HEK293 (cell line): ENCODE results near the gene NOX5.
A peak's percentile ranks its signal among the peaks of the same experiment; 100 is the strongest.
"Not testable (repeated sequence)": the region's sequence is repeated elsewhere in the genome, so short reads cannot be mapped to it uniquely, and the experiment has no call there.

Experiments used
- CTCF ChIA-PET: fragments of 350-600 bp; formaldehyde crosslinking; extraction: SDS; loops from one replicate; lab custom pipeline; 2021; ENCODE audit warnings: antibody characterized with exemption; lab: Yijun Ruan, JAX
- POLR2A ChIA-PET: fragments of 300-600 bp; formaldehyde crosslinking; extraction: SDS; loops from one replicate; lab custom pipeline; 2020; ENCODE audit warnings: antibody characterized with exemption, inconsistent platforms; lab: Yijun Ruan, JAX
- H3K27ac ChIP-seq: fragments of 200-500 bp; sonication (Bioruptor generic); 2 replicates; pipeline ENCODE4 v1.5.1; 2014; ENCODE audit warnings: low read depth, low read length, control low read depth, inconsistent platforms; ENCODE audit errors: extremely low read depth
- H3K36me3 ChIP-seq, 2 experiments: fragments of 200-500 bp in 1 of 2; sonication (Bioruptor generic) in 1 of 2; 1 replicate in 1 of 2; 2 replicates in 1 of 2; pipeline ENCODE4 v1.5.1; 2014 to 2017; ENCODE audit warnings: inconsistent platforms in 2 of 2, low read length in 2 of 2; ENCODE audit not compliant: control insufficient read depth in 2 of 2, insufficient read depth in 1 of 2
- H3K4me1 ChIP-seq: fragments of 200-500 bp; sonication (Bioruptor generic); 2 replicates; pipeline ENCODE4 v1.5.1; 2014; ENCODE audit warnings: mild to moderate bottlenecking, low read length, inconsistent platforms; ENCODE audit not compliant: control insufficient read depth, insufficient read depth
- H3K4me3 ChIP-seq: 2 replicates; pipeline ENCODE4 v1.5.1; 2011; ENCODE audit warnings: low read depth, mild to moderate bottlenecking, control low read depth, low read length, moderate library complexity
- H3K9me3 ChIP-seq: fragments of 200-500 bp; sonication (Bioruptor generic); 2 replicates; pipeline ENCODE4 v1.5.1; 2014; ENCODE audit warnings: low read depth, low read length, inconsistent platforms; ENCODE audit not compliant: control insufficient read depth, insufficient read depth
- CTCF ChIP-seq: fragments of 450-650 bp; formaldehyde crosslinking; IDR thresholded peaks from 2 replicates; pipeline ENCODE4 v1.5.1; 2016; ENCODE audit warnings: missing biosample characterization, missing genetic modification characterization
- GLIS2 ChIP-seq: fragments of 450-650 bp; formaldehyde crosslinking; IDR thresholded peaks from 2 replicates; pipeline ENCODE4 v1.5.1; 2016; ENCODE audit warnings: missing biosample characterization, missing genetic modification characterization
- PATZ1 ChIP-seq: fragments of 450-650 bp; formaldehyde crosslinking; IDR thresholded peaks from 2 replicates; pipeline ENCODE4 v1.5.1; 2016; ENCODE audit warnings: missing biosample characterization, missing genetic modification characterization
- REPIN1 ChIP-seq: fragments of 450-650 bp; formaldehyde crosslinking; IDR thresholded peaks from 2 replicates; pipeline ENCODE4 v1.5.1; 2017; ENCODE audit warnings: missing biosample characterization, missing genetic modification characterization, low read depth
- SETDB1 ChIP-seq: IDR thresholded peaks from one replicate; pipeline ENCODE4 v1.6.1; 2017; ENCODE audit warnings: mild to moderate bottlenecking, low read length, moderate library complexity, mixed read lengths; ENCODE audit not compliant: insufficient read length
- TRIM28 ChIP-seq: IDR thresholded peaks from 2 replicates; pipeline ENCODE4 v1.6.1; 2011; ENCODE audit warnings: low read length, control low read depth, borderline replicate concordance
- YY1 ChIP-seq: fragments of 450-650 bp; formaldehyde crosslinking; IDR thresholded peaks from 2 replicates; pipeline ENCODE4 v1.5.1; 2018; ENCODE audit warnings: missing biosample characterization, missing genetic modification characterization
- ZNF112 ChIP-seq: fragments of 450-650 bp; formaldehyde crosslinking; IDR thresholded peaks from 2 replicates; pipeline ENCODE4 v1.5.0; 2017; ENCODE audit warnings: missing biosample characterization, missing genetic modification characterization
- ZNF114 ChIP-seq: fragments of 450-650 bp; formaldehyde crosslinking; IDR thresholded peaks from 2 replicates; pipeline ENCODE4 v1.5.0; 2017; ENCODE audit warnings: missing biosample characterization, missing genetic modification characterization
- ZNF146 ChIP-seq: fragments of 450-650 bp; formaldehyde crosslinking; IDR thresholded peaks from 2 replicates; pipeline ENCODE4 v1.5.1; 2016; ENCODE audit warnings: missing biosample characterization, missing genetic modification characterization
- ZNF202 ChIP-seq: fragments of 450-650 bp; formaldehyde crosslinking; IDR thresholded peaks from 2 replicates; pipeline ENCODE4 v1.5.1; 2016; ENCODE audit warnings: missing biosample characterization, missing genetic modification characterization, borderline replicate concordance
- ZNF341 ChIP-seq: fragments of 450-650 bp; formaldehyde crosslinking; IDR thresholded peaks from 2 replicates; pipeline ENCODE4; 2016; ENCODE audit warnings: low read depth, missing biosample characterization, missing genetic modification characterization
- ZNF473 ChIP-seq: fragments of 450-650 bp; formaldehyde crosslinking; IDR thresholded peaks from 2 replicates; pipeline ENCODE4 v1.5.1; 2017; ENCODE audit warnings: missing biosample characterization, missing genetic modification characterization
- ZNF548 ChIP-seq: fragments of 450-650 bp; formaldehyde crosslinking; IDR thresholded peaks from 2 replicates; pipeline ENCODE4 v1.5.1; 2016; ENCODE audit warnings: missing biosample characterization, missing genetic modification characterization
- ZNF596 ChIP-seq: fragments of 450-650 bp; IDR thresholded peaks from 2 replicates; pipeline ENCODE4 v1.5.0; 2018; ENCODE audit warnings: missing biosample characterization, mild to moderate bottlenecking, missing genetic modification characterization, moderate library complexity
- ZNF623 ChIP-seq: fragments of 450-650 bp; formaldehyde crosslinking; IDR thresholded peaks from 2 replicates; pipeline ENCODE4 v1.5.1; 2016; ENCODE audit warnings: missing biosample characterization, missing genetic modification characterization
- ZNF664 ChIP-seq: fragments of 450-650 bp; formaldehyde crosslinking; IDR thresholded peaks from 2 replicates; pipeline ENCODE4 v1.5.1; 2016; ENCODE audit warnings: missing biosample characterization, missing genetic modification characterization
- ZNF692 ChIP-seq: fragments of 450-650 bp; formaldehyde crosslinking; IDR thresholded peaks from 2 replicates; pipeline ENCODE4 v1.5.1; 2016; ENCODE audit warnings: missing biosample characterization, missing genetic modification characterization
- ZNF707 ChIP-seq: fragments of 450-650 bp; formaldehyde crosslinking; IDR thresholded peaks from 2 replicates; pipeline ENCODE4 v1.5.1; 2016; ENCODE audit warnings: missing biosample characterization, missing genetic modification characterization
- ZNF768 ChIP-seq: fragments of 450-650 bp; formaldehyde crosslinking; IDR thresholded peaks from 2 replicates; pipeline ENCODE4 v1.5.1; 2018; ENCODE audit warnings: missing biosample characterization, mild to moderate bottlenecking, missing genetic modification characterization
- TF ChIP-seq, protein P1 (sequence below): fragments of 450-650 bp; formaldehyde crosslinking; IDR thresholded peaks from 2 replicates; pipeline ENCODE4 v1.5.1; 2017; ENCODE audit warnings: missing biosample characterization, missing genetic modification characterization

NOX5 gene

DNA sequence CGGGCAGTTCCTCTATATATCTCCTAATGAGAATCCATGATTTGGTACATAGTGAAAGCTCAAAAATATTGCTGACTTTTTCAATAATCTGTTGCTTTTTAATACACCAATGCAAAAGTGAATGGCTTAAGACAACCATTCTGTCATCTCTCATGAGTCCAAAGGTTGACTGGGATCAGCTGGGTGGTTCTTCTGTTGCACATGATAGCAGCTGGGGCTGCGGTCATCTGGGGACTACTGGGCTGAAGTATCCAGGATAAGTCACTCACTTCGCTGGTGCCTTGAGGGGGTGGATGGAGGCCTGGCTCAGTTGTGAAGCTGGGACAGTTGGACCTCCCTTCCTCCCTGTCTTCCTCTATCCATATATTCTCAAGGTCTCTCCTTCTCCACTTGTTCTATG lies 53.7 kb downstream of the NOX5 start:
- Histone ChIP-seq H3K4me1 (no peaks in the 10 kb centered on the region), H3K36me3 (no peaks in the 10 kb centered on the region), H3K9me3 (peaks cover 2% of the 10 kb centered on the region; the same call in 1 of the 2 replicates), H3K27ac (no peak overlapping the region), H3K4me3 (no peak overlapping the region)
- ChIA-PET POLR2A (no interaction called here), CTCF (interaction anchor here (0.6 to 2.6 kb wide), 7 partner anchors 10 to 327 kb away, joined by 3 to 28 read pairs (median 3); no protein-coding TSS in a partner anchor)
- TF ChIP-seq SETDB1: peak; percentile 30
- no peak for TF ChIP-seq PATZ1
- no peak for TF ChIP-seq CTCF (tag by site-specific recombination)
- no peak for TF ChIP-seq ZNF341 (tag by site-specific recombination)

DNA sequence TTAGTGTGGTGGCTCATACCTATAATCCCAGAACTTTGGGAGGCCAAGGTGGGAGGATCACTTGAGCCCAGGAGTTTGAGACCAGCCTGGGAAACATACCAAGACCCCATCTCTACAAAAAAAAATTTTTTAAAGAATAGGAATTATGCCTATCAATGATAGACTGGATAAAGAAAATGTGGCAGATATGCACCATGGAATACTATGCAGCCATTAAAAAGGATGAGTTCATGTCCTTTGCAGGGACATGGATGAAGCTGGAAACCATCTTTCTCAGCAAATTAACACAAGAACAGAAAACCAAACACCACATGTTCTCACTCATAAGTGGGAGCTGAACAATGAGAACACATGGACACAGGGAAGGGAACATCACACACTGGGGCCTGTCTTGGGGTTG lies 54.8 kb downstream of the NOX5 start:
- CTCF ChIA-PET: interaction anchor here (1.2 to 2.6 kb wide), 2 partner anchors 11 to 15 kb away, joined by 3 to 28 read pairs; no protein-coding TSS in a partner anchor
- H3K4me1 ChIP-seq, H3K27ac ChIP-seq, H3K4me3 ChIP-seq, H3K36me3 ChIP-seq, H3K9me3 ChIP-seq, POLR2A ChIA-PET: not testable (repeated sequence)
- TF ChIP-seq ZNF146 (tag by site-specific recombination): peak; percentile 85

DNA sequence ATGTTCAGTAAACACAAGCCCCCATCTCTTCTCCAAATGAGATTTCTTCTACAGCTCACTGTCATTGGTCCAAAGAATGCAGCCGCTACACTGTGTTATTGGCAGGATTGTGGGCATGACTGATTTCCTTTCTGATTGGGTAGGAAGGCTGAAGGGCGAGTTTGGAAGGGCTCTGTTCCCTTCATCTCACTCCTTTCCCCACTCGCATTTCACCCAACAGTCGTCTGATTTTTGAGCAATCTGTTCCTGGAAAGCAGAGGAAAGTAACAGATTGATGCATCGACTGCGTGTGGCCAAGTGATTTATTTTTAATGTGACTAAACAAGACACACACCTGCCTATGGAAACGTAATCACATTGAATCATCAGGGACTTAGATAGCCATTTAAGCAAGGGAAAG lies 55.5 kb downstream of the NOX5 start:
- H3K27ac ChIP-seq: no peak overlapping the region
- TF ChIP-seq ZNF707 (tag by site-specific recombination) (no peak), ZNF112 (tag by site-specific recombination) (no peak), GLIS2 (tag by site-specific recombination) (no peak), ZNF202 (no peak), ZNF548 (tag by site-specific recombination) (no peak), ZNF473 (tag by site-specific recombination) (no peak), ZNF768 (tag by site-specific recombination) (no peak), ZNF114 (tag by site-specific recombination) (no peak), YY1 (tag by site-specific recombination) (no peak), ZNF692 (tag by site-specific recombination) (no peak), ZNF596 (tag by site-specific recombination) (no peak), REPIN1 (tag by site-specific recombination) (no peak), TRIM28 (no peak), ZNF664 (tag by site-specific recombination) (peak; percentile 35; the same call in 1 of the 2 replicates), ZNF623 (tag by site-specific recombination) (no peak)
- TF ChIP-seq, protein P1, sequence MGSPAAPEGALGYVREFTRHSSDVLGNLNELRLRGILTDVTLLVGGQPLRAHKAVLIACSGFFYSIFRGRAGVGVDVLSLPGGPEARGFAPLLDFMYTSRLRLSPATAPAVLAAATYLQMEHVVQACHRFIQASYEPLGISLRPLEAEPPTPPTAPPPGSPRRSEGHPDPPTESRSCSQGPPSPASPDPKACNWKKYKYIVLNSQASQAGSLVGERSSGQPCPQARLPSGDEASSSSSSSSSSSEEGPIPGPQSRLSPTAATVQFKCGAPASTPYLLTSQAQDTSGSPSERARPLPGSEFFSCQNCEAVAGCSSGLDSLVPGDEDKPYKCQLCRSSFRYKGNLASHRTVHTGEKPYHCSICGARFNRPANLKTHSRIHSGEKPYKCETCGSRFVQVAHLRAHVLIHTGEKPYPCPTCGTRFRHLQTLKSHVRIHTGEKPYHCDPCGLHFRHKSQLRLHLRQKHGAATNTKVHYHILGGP (tag by site-specific recombination): peak; percentile 60
- no peaks in the 10 kb centered on the region for H3K36me3 ChIP-seq
- H3K4me3 ChIP-seq: no peak overlapping the region
- ChIA-PET POLR2A (no interaction called here), CTCF (interaction anchor here (0.7 kb wide), 1 partner anchor 64 kb away, joined by 3 read pairs; no protein-coding TSS in a partner anchor)
- peaks cover 2% of the 10 kb centered on the region; the same call in 1 of the 2 replicates for H3K9me3 ChIP-seq
- peaks cover 8% of the 10 kb centered on the region for H3K4me1 ChIP-seq
